Activated CD4-positive, alpha-beta T cell treated with anti-CD3 and anti-CD28 coated beads, Interleukin-2, Interleukin-4, amounts not matched to agents 100 ng/mL and 50 ng/mL, durations not matched to agents 16 hours and 8 hours (primary cell): ENCODE results near the gene MYH16.
"Not testable (repeated sequence)": the region's sequence is repeated elsewhere in the genome, so short reads cannot be mapped to it uniquely, and the experiment has no call there.

ENCODE experiments used
- DNase-seq: peaks from one replicate; pipeline ENCODE4 v3.0.0-alpha.2; 2020; ENCODE audit warnings: low spot score

MYH16 gene

GRCh38 chr7:99355098-99355497, 82.5 kb downstream of the MYH16 start:
- DNase-seq, result no peak

DNA sequence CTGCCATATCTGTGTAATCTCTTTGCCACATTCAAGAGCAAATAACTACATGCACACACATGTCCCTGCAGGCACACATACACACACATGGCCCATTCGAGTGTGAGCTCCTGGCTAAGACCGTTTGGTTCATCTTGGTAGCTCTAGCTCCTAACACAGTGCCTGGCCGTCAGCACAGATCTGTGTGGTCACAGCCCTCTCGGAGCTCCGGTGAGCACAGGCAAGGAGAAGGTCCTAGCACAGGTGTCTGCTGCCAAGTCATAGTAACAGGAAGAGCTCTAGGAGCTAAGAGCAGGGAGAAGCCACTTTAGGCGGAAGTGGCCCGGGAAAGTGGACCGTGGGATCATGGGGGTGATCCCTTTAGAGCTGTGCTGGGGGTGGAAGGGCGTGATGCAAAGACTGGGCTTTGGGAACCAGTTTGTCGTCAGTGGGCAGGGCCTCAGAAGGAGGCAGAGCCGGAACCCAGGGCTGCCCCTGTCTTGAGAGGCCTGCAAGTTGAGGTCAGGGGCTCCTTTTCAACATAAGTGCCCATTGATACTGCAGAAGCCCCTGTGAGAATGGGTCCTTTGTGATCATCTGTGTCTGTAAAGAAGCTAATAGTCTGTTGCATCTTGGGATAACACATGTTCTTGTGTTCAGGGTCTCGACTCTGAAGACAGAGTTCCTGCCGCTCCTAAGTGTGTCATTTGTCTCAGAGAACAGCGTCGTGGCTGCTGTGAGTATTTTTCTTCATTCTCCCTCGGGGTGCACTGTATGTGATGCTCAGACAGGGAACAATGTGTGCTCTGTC, 85.3 kb downstream of the MYH16 start:
- DNase-seq, result no peak

DNA sequence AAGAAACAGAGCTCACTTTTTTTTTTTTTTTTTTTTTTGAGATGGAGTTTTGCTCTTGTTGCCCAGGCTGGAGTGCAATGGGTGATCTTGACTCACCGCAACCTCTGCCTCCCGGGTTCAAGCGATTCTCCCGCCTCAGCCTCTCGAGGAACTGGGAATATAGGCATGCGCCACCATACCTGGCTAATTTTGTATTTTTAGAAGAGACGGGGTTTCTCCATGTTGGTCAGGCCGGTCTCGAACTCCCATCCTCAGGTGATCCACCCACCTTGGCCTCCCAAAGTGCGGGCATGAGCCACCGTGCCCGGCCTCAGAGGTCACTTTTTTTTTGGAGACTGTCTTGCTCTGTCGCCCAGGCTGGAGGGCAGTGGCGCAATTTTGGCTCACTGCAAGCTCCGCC, 85.9 kb downstream of the MYH16 start:
- not testable (repeated sequence) for DNase-seq

DNA sequence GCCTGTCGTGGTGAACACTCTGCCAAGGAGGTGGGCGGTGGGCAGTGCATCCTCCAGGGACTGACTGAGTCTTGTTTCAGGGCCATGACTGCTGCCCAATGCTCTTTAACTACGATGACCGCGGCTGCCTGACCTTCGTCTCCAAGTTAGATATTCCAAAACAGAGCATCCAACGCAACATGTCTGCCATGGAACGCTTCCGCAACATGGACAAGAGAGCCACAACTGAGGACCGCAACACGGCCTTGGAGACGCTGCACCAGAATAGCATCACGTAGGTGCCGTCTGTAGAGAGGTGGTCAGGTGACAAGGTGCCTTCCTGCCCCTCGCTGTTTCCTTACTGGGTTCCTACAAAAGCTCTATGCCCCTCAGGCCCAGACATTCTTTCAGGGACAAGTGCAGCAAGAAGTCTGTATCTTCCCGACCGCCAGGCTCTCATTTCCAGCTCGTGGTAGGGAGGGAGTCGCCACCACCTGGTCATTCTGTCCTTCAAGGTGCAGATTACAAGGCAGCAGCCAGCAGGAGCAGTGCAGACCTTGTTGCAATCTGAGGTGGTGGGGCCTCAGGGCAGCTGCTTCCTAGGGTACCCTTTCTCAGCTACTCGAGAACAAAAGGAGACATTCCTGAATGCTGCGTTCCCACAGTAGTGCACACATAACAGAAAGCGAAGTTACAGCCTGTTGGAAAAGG, 87.0 kb downstream of the MYH16 start:
- no peak for DNase-seq
